NCI-H510A (cell line): ENCODE measurements around the gene FRZB.
A peak's percentile ranks its signal among the peaks of the same experiment; 100 is the strongest.
"Not testable (repeated sequence)": the region's sequence is repeated elsewhere in the genome, so short reads cannot be mapped to it uniquely, and the experiment has no call there.

Experiments used
- DNase-seq: peaks from one replicate; lab custom pipeline; 2025; lab: John Stamatoyannopoulos, UW

FRZB gene

DNA sequence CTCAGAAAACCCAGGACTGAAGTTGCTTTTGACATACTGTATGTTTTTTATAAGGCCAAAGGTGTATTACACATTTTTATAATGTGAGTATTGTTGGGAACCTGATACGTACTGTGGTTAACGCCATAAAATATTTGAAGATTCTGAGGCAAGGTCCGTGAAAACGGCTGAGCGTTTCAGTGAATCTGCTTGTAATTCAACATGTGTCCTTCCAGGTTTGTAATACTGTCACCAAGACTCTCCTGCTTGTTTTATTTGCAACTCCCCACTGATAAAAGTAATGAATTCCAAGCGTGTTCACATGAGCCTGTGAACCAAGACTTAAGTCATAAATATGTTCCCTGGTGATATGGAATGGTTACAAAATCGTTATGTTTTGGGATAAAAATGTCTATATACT is 23.9 kb upstream of the FRZB start:
- DNase-seq: no peak

DNA sequence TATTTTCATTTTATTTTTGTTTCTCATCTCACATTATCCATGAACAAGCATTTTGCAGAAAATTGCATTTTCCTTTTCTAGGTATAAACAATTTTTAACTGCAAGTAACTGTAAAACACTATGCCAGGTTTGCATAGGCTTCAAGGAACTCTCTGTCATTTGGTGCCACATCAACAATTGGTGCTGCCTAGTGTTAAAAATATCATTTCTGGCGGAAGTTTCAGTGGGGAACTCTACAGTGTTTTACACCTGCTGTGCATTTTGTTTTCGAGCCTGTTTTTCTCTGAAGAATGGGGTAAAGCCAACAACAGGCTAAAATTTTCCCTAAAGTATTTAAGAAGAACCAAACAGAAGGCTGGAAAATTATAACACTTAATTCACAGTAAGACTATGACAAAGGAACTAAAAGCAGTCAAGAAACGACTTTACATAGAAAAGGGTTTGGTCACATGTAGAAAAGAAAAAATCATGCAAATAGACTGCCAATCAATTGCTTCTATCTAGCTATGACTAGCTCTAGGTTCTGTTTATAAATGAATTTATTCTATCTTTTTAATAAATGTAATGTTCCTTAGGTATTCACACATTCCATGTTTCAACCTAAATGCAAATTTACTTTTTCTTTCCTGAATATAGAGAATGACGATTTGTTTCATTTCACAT is 21.4 kb upstream of the FRZB start:
- DNase-seq: no peak

DNA sequence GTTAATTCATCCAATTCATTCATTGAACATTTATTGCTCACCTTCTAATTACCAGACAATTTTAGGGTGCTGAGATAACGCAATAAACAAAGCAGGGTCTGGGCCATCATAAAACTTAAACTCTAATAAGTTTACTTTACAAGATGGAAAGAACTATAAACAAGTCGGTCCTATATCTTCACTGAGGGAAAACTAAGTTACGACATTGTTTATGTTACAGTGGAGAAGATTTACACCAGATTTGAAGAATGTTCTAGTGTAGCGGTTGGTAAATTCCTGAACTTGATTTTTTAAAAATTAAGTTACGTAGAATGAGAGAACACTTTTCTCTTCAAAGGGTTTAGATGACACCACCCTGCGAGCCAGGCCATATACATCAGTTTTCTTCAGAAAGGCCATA is 20.7 kb upstream of the FRZB start:
- no peak for DNase-seq

DNA sequence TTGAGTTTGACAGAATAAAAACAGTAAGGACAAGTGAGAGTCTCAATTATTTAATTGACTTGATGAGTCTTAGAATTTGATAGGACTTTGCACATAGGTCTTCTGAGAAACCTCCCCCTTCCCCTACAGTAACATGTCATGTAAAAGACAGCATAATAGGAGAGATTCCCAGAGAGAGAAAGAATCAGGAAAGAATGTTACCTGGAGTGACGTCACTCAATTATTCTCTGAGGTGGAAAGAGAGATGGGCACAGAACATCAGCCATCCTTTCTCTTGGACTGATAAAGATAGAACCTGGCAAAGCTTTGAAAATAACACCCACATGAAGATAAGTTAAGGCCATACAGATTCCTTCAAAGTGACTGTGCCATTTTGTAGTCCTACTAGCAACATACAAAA is 19.3 kb upstream of the FRZB start:
- no peak for DNase-seq

DNA sequence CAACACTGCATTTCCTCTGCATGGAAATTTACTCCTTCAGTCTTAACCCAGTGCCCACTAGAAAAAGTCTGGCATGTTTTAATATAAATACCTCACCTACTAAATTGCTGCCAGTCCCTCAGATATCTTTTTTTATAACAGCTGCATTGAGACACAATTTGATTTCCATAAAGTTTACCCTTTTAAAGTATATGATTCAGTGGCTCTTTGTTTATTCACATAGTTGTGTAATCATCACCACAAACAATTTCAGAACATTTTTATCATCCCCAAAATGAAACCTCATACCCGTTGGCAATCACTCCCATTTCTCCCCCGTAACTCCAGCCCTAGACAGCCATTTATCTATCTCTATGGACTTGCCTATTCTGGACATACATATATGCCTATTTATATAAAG is 17.0 kb upstream of the FRZB start:
- DNase-seq: no peak

DNA sequence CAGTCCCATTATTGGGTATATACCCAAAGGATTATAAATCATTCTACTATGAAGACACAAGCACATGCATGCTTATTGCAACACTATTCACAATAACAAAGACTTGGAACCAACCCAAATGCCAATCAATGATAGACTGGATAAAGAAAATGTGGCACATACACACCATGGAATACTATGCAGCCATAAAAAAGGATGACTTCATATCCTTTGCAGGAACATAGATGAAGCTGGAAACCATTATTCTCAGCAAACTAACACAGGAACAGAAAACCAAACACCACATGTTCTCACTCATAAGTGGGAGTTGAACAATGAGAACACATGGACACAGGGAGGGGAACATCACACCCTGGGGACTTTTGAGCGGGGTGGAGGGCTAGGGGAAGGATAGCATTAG is 13.7 kb upstream of the FRZB start:
- DNase-seq: not testable (repeated sequence)

DNA sequence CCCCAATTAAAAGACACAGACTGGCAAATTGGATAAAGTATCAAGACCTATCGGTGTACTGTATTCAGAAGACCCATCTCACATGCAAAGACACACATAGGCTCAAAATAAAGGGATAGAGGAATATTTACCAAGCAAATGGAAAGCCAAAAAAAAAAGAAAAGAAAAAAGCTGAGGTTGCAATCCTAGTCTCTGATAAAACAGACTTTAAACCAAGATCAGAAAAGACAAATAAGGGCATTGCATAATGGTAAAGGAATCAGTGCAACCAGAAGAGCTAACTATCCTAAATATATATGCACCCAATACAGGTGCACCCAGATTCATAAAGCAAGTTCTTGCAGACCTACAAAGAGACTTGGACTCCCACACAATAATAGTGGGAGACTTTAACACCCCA is 10.2 kb upstream of the FRZB start:
- DNase-seq: not testable (repeated sequence)

DNA sequence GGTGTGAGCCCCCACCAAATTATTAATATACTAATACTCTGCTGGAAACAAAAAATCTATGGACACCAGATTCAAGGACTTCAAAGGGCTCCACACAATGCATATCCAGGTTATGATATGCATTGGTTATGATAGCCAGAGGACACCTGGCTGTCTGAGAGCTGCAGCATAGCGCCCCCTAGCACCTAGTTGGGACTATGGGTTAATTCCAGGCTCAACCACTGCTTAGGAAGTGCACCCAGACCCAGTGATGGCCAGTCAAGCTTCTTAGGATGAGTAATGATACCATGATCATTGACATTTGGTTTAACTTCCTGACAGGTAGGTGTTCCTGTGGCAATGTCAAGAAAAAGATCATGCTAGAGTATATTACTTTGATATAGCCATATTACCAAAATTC is 3.8 kb upstream of the FRZB start:
- DNase-seq: peak; percentile 59

DNA sequence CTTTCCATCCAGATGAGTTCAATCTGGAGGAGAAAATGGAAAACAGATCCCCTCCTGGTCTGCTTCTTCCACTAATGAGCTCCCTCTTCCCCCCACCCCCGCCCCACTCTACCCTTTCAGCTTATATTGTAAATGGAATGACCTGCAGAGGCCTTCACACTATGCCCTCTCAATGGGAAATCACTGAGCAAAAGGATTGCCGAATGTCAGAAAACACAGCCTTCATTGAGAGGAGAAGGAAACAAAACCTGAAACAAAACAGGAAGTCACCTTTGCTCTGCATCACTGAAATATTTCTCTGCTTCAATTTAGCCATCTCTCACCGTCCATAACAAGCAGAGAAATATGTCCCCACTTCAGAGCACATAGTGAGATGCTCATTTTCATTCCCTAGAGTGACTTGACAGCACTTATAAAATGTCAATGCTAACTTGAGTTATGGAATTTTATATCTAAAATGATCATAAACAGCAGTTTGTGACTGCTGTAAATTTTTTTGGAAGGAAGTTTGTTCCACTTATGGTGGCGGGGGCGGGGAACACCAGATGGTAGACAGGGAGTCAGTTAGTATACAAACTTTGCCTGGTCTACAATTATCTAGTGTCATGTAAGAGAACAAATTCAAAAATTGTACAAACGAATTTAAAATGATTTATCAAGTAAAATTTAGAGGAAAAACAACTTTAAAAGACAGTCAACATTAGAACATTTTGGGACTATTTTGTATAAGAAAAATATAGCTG is 1.8 kb upstream of the FRZB start:
- DNase-seq: peak; percentile 17

DNA sequence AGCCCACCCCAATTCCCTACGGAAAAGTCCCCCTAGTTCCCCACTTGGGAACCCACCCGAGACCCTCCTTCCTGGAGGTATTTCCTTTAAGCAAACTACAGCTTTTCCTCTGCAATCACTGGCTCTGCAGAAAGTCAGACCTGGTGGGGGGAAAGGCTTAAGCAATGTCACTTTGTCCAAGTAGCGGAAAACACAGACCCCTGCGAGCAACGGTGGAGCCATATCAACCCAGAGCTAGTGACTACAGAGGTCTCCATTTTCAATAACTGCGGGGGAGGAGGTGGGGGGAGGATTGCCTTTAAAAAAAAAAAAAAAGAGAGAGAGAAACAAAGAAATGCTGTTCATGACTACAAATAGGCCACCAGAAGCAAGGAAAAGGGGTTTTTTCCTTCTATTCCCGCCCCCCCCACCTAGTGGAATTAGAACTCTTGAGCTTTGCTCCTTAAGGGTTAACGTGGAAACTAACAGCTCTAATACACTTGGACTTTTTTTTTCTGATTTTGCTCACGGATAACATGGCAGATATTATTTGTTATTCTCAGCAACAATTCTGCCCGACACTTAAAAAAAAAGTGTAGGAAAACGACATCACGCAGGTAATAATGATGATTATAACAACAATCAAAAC is 1.1 kb upstream of the FRZB start:
- DNase-seq: peak; percentile 4

DNA sequence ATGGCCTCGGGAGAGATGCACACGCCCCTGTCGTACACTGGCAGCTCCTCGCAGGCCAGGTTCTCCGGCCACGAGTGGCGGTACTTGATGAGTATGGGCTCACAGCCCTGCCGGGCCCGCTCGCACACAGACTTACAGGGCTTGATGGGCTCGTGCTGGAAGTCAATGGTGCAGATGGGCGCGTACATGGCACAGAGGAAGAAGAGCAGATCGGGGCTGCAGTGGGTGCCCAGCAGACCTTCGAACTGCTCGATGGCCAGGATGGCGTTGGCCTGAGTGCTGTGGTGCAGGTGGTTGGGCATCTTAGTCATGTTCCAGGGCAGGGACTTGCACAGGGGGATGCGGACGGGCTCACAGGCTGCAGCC is 359 bp downstream of the FRZB start:
- DNase-seq: no peak

DNA sequence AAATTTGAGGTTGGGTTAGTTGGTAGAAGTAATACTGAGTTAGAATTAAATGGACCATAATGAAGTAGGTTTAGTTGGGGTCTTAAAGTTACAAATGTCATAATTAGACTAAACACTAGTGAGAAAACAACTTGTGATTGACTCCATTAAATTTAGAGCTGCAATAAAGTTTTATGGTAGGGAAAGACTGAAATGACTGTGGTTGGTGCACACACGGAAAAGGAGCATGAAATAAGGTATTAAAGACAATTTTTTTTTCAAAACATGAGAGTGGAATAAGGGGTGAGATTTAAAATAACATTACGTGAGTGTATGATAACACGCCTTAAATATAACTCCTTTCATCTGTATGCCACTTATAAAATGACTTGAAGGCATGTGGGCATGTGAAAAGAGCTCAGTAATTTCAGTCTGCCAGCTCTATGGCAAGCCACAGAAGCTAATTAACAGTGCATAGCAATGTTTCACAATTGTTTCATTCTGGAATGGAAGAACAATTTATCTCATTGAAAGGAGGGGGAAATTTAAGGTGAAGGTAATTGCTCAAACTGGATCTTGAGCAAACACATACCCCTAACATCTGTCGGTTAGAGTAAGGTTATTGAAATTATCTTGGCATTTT is 1.4 kb downstream of the FRZB start:
- no peak for DNase-seq

DNA sequence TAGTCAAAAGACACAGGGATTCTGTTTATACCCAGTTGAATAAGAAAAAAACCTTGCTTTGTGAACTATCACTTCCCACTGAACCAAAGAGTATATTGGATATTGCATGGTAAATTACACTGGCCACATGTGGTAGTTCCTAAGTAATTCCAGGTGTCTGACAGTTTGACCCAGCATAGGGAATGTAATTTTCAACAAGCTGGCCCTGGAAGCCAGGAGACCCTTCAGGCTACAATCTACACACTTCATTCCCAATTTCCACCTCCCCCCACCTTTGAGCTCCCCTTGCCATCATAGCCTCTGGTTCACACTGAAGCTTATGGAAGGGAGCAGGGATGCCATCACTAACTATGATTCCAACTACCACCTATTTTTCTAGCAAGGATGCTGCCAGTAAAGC is 2.8 kb downstream of the FRZB start:
- DNase-seq: no peak

DNA sequence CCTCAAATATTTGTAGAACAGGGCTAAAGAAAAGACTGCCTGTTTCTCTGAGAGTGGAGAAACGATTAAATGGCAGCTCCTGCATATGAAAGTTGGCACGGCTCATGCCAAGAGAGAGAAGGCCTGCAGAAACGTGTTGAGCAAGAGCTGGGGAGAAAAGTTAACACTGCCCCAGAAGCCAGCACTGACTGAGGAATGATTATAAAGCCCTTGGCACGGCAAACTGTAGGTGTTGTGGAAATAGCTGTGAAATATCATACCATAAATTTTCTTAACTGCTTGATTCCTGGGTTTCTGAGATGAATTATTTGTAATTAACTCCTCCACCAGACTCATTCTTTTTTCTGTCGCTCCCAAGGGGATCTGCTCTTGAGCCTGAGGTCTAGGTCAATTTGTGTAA is 4.3 kb downstream of the FRZB start:
- DNase-seq: no peak

DNA sequence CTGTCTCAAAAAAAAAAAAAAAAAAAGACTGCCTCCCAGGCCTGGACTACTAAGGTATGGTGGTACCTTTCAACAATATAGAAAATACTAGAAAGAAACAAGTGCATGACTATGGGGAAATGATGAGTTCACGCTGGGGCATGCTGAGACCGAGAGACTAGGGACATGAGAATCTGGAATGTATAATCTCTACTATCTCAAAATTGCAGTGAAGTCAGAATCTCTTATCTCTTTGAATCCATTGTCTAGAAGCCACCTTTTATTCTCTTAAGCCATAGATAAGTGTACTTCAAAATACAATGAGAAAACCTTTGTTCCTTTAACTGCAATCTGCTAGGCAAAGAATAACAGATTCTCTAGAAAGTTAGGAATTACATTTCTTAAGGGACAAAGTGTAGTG is 5.6 kb downstream of the FRZB start:
- no peak for DNase-seq

DNA sequence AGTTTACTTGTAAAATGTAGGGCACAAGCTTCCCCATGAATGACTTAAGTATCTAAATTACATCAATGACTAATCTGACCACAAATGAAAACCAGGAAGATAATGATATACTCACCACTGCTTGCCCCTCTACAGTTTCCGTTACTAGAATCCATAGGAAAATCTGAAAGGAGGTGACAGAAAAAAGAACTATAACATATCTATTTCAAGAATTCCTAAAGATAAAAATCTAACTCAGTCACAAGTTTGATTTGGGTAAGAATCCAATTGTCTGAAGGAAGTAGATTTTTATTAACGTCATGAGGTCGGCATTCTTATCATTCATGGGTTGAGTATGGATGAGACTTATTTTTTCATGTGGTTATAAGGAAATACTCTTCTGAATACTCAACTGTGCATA is 7.8 kb downstream of the FRZB start:
- DNase-seq: no peak

DNA sequence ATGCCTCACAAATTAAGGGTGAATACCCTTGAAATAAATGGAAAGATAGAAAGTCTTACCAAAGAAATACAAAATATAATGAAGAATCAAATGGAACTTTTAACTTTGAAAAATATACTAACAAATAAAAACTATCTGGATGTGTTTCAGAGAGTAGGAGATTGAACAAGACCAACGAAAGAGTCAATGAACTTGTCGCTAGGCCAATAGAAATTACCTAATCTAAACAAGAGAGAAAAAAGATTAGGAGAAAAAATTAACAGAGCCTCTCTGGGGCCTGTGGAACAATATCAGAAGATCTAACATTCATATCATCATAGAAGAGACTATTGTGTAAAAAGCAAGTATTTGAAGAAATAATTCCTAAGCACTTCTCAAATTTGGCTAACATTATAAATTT is 11.1 kb downstream of the FRZB start:
- no peak for DNase-seq

DNA sequence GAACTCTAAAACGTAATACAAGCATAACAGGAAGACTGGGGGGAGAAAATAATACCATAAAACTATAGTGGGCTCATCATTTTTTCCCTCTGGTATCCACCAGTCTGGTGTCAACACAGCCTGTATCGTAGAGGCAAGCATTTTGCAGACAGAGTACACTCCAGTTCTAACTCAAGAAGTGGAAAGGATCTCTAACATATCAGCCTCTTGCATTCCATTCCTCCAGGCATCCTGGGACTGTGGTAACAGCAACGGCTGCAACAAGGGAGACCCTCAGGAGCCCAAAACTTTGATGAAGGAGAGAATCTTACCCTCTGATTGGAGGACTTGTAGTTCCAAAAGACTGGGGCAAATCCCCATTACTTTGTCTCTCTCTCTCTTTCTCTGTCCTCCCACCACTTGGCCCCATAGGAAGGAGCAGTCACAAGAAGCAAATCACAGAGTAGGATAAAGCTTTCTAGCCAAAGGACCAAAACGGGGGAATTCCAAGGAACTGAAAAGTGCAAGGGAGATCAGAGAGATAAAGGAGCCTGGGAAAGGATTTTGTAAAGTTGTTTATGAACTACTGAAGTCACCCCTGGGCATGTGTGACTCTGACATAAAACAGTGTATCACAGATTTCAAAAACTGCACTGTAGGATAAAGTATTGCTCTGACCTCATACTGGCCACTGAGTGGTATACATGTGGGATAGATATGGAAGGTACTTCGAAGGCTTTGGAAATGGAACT is 11.9 kb downstream of the FRZB start:
- DNase-seq: no peak

DNA sequence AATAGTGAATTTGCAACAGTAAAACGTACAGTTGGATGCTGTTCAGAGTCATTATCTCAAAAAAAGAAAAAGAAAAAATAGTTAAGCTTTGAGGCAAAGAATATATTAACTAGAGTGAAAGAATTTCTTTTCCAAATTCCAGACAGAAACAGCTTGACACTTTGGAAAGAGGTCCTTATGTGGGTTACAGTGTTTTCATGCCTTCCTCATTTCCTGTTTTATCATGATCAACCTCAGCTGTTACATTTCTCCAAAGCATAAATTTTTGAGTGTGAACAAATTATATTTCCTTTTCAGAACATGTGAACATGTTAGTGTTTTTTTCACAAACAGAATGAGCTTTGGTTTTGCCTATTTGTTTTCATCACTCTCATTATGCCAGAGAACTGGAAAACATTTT is 13.6 kb downstream of the FRZB start:
- no peak for DNase-seq

DNA sequence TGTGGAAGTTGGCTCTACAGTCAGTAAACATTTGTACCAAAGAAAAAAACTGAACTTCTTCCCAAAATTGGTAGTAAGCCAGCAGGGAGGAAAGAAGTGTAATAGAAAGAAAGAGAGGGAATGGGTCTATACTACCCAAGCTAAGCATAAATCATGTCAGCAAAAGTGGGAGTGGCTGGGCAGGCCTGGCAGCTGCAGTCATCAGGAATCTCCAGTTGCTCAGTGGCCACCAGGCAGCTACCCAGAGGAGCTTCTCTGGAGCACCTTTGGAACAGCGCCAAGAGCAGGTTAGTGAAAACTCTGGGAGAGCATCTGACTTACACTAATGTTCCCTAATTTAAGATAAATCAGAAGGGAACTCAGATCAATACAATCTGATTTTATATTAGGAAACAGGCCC is 14.3 kb downstream of the FRZB start:
- peak; percentile 94 for DNase-seq

DNA sequence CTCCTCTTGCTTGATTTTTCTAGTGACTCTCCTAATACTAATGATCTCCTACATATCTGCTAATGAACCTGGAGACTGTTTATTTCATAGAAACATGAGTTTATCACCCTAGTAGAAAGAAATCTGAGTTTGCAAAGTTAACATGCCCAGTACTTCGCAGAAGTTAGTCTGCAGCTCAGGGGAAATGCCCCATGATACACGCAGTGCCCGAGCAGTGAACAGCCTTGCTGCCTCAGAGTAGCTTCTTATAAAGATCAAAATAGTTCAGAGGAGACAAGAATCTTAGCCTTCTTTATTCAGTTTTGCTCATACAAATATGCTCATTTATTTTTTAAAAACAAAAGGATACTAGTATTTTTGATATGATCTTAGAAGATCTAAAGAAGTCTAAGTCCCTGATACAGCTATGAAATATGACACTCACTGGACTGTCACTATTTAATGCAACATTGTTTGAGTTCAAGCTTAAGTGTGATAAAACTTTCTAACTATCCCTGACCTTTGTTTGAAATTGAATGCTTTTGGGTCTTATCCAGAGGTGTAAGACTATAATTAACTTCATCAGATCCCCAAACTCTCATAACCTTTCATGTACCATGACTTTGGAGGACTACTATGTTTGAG is 20.5 kb downstream of the FRZB start:
- no peak for DNase-seq

DNA sequence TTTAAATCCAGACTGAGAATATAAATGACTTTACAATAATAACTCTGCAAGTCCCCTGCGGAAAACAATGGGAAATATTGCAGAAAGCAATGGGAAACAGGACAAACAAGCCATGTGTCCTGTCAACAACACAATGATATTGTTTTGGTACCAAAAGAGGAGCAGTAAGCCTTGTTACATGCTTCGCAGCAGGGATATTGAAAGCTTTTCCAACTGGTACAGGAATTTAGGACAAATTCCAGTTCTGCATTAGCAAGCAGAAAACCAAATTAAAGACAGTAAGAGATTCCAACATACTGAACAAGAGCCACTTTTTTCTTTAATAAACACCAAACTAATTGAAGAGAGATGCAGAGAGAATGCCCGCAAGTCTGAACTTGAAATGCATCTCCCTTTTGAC is 30.0 kb downstream of the FRZB start:
- DNase-seq: no peak
